ENCODE results near the gene ATXN1.
A peak's percentile ranks its signal among the peaks of the same experiment; 100 is the strongest.

ATXN1 gene

GRCh38 chr6:16762268-16762549, 949 bp upstream of the ATXN1 start:
- no peak for DNase-seq (ENCODE audit: low spot score)

- peak; percentile 85 for DNase-seq (ENCODE audit: low spot score)
Observed at GRCh38 chr6:16761471-16762267, 409 bp upstream of the ATXN1 start.

DNA sequence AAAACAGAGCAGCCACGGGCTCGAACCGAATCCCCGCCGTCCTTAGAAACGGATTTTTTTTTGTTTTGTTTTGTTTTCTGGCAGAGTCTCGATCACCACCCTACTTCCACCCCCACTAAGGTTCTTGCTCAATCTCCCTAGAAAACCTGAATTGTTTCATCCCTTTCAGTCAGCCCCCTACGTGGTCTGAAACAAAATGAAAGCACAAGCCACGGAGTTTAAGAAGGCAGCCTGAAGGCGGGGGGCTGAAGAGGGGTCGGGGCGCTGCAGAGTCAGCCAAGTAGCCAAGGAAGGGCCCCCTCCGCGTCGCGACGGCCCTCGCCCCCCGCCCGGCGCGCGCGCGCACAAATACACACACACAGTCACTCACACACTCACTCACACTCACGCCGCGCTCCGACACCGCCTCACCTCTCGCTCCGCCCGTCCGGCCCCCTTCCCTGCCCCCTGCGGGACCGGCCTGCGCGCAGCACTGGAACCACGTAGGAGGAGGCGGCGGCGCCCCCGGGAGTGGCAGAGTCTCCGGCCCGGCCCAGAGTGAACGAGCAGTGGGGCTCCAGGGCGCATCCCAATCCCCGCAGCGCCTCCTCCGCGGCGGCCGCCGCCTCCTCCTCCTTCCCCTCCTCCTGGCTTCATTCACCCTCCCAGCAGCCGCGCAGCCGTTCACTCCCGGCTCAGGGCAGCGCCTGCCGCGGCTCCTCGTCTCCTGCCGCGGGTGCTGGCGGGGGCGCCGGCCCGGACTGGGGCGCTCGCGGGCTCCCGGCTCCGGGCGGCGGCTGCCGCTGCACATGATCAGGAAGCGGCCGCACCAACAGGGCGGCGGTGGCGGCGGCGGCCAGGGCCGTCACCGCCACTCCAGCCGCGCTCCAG, 1.4 kb downstream of the ATXN1 start:
- DNase-seq (ENCODE audit: low spot score) = peak; percentile 86

DNA sequence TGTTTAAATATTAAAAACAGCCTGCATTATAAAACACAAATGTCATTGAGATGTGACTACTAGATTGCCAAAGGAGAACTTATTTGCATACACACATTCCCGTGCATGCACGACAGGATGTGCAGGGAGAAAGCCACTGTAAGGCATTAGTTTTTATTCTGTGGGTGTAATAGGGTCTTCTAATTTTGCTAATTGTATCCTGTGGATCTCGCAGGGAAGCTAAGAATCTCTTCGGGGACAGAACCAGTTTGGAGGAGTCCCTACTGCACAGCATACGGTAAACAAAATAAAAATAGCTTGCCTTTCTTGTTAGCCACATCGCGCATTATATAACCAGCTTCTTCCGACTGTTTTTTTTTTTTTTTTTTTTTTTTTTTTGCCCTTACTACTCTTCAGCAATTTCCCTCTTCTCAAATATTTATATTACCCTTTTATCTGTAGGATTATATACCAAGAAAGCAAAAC, 2.0 kb downstream of the ATXN1 start:
- no peak for DNase-seq (ENCODE audit: low spot score)

GRCh38 chr6:16758163-16758975, 2.9 kb downstream of the ATXN1 start:
- peak; percentile 58 for DNase-seq (ENCODE audit: low spot score)

DNA sequence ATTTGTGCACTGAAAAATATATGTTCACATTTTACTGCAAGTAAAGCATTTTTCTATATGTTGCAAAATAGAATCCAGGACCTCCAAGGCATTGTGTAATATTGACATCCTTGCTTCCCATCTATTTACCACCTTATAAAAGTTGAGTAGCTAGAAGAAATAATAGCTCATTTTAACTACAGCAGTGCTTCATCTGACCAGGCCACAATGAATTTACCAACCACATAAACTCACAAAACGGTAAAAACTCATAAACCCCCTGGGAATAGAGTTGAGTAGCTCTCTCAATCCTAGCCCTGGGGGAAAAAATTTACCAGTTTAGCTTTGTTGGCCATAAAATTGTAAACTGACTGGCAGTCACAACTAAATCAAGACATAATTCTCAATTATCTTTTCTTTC, 3.9 kb downstream of the ATXN1 start:
- DNase-seq (ENCODE audit: low spot score) = no peak

- DNase-seq (ENCODE audit: low spot score) = no peak
Observed at GRCh38 chr6:16756660-16757255, 4.5 kb downstream of the ATXN1 start.

GRCh38 chr6:16755544-16755943, 5.7 kb downstream of the ATXN1 start:
- no peak for DNase-seq (ENCODE audit: low spot score)

DNA sequence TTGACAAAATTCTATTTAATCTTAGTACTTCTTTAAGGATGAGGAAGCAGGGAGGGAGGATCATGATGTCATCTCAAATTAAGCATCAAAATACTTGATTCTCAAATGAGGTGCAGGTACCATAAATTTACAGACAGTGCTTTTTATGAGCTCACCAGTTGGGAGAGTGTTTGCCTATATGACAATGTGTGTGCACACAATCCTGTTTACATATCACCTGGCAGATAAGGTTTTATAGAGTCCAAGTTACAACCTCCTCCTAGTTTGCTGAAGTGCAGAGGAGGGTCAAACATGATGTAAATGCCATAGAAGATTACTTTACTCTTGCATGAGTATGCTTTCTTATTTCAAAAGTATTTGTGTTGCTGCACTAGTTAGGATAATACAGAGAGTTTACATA, 6.4 kb downstream of the ATXN1 start:
- DNase-seq (ENCODE audit: low spot score) = no peak

DNA sequence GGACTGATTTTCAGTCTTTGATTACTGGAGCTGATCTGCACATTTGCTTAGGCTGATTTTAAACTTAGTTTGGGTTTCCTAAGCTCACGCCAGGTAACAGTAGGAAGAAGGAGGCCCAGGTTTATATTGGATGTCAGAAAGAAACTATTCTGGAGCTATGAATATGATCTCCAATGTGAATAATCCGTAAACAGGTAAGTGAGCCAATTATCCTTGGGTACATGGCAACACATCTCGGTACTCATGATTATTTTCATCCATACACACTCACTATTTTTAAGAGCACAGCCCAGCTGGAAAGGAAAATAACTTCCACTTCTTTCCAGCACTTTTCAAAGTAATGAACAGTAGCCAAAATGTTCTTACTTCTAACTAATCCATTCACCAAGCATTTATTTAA, 7.0 kb downstream of the ATXN1 start:
- DNase-seq (ENCODE audit: low spot score) = no peak

DNA sequence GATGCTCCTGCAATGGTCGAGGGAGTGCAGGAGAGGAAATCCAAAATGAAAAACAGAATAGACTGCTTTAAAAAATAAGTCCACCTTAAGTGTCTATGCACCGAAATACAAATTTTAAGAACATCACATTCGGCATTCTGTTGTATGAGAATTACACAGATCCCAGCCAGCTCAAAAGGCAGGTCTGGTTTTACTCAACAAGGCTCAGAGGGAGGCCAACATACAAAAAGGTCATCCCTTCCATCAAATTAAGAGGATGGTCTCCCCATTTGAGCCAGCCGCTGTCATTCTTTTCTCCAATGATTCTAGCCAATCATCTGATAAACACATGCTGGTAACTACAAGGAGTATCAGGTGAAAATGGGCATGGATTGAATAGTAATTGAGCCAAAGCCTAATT, 7.9 kb downstream of the ATXN1 start:
- no peak for DNase-seq (ENCODE audit: low spot score)

GRCh38 chr6:16752206-16752866, 8.9 kb downstream of the ATXN1 start:
- DNase-seq (ENCODE audit: low spot score) = no peak

GRCh38 chr6:16751251-16751946, 9.9 kb downstream of the ATXN1 start:
- DNase-seq (ENCODE audit: low spot score) = no peak

GRCh38 chr6:16750566-16750965, 10.7 kb downstream of the ATXN1 start:
- DNase-seq (ENCODE audit: low spot score) = no peak

DNA sequence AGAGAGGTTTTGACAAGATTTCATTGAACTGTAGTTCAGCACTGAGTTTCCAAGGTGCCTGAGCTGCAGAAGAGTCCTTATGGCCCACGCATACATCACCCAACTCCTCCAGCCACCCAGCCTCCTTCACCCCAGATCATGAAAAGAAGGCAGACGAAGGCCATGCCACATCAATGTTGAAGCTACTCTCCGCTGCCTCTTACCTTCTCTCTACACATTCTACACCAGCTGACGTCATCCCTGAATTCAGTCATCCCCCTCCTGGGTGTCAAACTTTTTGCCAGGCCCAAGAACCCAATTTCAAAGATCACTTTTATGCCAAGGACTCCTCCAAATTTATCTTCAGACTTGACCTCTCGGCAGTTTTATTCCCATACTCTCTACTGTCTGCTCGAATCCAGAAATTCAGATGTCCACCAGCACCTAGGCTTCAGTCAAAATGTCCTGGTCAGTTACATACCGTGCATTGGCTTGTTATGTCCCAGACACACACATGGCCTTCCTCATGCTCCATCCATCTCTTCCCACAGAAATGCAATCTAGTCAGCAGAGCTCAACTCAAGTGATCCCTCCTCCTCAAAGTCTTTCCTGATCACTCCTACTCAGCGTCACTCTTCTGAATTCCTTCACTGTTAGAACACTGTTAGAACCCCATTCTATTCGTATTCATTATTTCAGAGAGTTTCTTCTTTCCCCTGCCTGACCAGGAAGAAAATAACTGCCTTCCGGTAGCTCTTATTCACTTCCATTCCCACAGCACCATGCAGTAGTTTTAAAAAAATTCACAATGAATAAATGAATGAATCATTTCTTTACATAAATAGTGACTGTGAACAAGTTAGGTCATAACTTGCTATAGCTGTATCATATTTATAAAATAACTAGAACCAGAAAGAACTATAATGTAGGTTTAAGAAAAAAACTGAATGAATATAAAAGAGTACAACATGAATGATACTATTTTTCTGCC, 11.5 kb downstream of the ATXN1 start:
- no peak for DNase-seq (ENCODE audit: low spot score)

DNA sequence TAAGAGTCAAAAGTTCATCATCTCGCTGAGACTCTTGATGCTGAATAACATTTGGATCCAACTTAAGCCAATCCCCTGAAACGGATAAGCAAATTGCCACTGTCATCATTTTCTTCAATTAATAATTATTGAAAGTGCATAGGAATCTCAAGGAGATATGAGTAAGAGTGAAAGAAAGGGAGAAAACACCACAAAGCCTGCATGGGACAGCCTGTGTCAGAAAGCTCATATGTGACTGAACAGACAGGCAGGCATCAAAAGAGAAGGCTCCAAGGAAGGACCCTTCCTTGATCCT, 13.3 kb downstream of the ATXN1 start:
- no peak for DNase-seq (ENCODE audit: low spot score)

DNA sequence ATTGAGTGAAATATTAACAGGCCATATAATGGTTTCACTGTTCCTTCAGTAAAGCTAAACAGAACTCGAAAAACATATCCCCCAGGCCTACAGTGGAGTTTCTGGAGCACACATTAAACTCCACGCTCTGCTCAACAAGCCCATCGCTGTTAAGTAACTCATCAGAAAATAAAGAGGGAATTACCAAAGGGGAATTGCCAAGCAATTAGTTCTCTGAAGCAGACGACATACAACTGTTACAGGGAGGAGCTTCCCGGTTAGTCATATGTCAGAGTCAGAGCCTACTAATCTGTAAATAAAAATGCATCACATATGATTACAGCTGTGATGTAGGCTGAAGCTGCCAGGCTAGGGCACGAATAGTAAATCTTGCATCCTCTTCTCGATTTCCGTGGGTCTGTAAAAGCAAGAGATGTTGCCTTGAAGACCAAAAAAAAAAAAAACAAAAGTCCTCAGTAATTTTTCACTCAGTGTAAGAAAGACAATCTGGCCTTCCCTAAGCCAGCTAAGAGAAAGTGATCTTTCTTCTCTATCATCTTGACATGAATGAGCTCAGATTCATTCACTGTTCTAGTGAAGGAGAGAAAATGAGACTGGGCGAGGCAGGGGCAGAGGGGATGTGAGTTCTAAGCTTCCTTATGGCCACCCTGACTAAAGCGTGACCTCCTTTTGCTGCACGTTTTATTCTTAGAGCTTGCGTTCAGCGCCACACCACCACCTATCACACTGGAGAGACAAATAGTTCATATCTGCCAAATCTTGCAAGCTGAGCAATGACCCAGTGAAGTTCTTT, 13.8 kb downstream of the ATXN1 start:
- DNase-seq (ENCODE audit: low spot score) = no peak

GRCh38 chr6:16746812-16747211, 14.4 kb downstream of the ATXN1 start:
- DNase-seq (ENCODE audit: low spot score) = no peak

DNA sequence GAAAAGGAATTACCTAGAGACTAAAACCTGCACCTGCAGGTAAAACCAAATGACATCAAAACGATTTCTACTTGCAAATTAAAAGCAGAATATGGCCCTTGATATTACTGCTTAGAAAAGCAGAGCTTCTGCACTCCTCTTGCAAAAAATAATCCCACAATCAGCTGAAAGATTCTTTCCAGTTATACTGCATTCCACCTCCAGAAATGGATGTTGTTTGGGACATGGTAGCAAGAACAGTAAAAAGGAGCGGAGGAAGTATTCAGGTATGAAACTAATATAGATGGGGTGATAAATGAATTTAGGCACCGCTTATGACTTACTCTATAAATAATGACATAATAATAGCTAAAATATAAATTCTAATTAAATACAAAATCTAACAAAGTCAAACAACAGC, 14.9 kb downstream of the ATXN1 start:
- DNase-seq (ENCODE audit: low spot score) = no peak

Data from ecto neural progenitor cell (in vitro differentiated cells).